GM04503 (cell line): ENCODE results near the gene CEP126.
"Not testable (repeated sequence)": the region's sequence is repeated elsewhere in the genome, so short reads cannot be mapped to it uniquely, and the experiment has no call there.

Experiments used
- DNase-seq: peaks from one replicate; pipeline ENCODE4 v3.0.0-alpha.2; 2012; ENCODE audit warnings: low read depth

The CEP126 gene

GRCh38 chr11:101929294-101929915, 14.6 kb downstream of the CEP126 start:
- DNase-seq: no peak

DNA sequence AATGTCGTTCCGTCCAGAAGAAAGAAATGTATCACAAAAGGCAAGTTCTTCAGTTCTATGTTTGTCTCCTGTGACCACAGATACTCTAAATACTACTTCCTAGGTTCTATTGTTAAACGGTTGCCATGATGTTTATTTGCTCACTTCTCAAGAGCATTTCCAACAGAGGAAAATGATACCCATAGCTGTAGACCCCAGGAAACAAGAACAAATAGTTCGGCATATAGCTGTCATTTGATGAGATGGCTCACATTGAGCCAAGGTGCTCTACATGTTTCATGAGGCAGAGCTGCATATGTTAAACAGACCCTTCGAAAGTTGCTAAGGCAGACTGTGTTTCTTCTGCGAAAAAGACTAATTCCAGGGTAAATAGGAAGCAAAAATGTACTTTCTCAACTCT, 16.9 kb downstream of the CEP126 start:
- DNase-seq: no peak

DNA sequence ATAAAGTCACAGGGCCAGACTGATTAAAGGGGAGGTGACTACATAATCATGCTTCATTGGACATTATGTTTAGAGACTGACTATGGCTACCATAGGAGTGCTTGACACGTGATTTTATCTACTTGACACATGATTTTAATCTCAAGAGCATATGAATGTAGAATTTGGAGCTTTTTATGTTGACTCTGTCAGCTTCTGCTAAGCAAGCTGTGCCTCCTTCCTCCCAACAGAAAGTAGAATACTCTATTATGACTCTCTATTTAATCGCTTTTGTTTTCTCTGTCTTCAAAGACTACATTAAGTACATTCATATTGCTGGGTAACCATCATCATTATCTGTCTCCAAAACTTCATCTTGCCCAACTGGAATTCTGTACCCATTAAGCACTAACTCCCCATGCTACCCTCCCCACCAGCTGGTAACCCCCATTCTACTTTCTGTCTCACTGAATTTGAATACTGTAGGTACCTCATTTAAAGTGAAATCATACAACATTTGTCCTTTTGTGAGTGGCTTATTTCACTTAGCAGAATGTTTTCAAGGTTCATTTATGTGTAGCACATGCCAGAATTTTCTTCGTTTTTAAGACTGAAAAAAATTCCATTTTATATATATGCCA, 26.2 kb downstream of the CEP126 start:
- no peak for DNase-seq

GRCh38 chr11:101944923-101945322, 30.1 kb downstream of the CEP126 start:
- no peak for DNase-seq

- DNase-seq: no peak
Measured at GRCh38 chr11:101945448-101945847, 30.6 kb downstream of the CEP126 start.

- DNase-seq: no peak
Measured at GRCh38 chr11:101949680-101950220, 34.9 kb downstream of the CEP126 start.

DNA sequence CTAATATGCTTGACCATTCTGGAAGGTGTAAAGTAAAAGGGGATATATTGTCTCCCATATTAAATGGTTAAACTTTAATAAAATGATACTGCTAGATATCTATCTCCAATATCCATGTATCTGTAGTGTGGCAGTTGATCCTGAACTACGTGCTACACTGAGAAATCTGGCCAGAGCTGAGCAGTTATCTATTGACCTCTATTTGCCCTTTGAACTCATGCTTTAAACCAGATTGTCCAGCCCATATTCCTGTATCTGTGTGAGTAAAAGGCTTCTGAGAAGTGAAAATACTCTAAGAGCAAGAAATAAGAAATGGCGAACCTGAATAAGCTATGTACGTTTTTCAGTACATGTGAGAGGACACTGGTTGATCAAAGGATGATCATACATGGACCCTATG, 40.5 kb downstream of the CEP126 start:
- no peak for DNase-seq

GRCh38 chr11:101955701-101956100, 40.9 kb downstream of the CEP126 start:
- no peak for DNase-seq

DNA sequence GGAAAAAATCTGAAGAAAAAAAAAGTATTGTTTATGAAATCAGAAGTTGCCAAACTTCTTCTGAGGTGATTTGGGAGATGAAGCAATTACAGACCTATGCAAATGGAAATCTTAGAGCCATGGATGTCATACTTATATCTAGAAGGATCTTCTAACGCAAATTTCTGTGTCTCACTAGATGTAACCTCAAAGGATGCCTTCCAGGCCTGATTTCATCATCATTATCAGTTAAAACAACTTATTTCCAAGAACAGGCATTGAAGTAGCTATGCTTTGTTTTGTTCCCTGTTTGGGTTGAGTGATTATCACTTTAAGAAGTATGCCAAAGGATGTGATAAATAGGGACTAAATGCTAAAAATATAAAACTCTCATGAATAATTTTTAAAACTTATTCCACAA, 45.4 kb downstream of the CEP126 start:
- DNase-seq: no peak

DNA sequence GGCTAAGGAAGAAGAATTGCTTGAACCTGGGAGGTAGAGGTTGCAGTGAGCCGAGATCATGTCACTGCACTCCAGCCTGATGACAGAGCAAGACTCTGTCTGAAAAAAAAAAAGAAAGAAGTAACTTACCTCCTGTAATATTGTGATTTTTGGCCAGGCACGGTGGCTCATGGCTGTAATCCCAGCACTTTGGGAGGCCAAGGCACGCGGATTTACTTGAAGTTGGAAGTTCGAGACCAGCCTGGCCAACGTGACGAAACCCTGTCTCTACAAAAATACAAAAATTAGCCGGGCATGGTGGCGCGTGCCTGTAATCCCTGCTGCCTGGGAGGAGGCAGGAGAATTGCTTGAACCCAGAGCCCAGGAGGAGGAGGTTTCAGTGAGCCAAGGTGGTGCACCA, 49.4 kb downstream of the CEP126 start:
- not testable (repeated sequence) for DNase-seq

GRCh38 chr11:101974255-101974654, 59.4 kb downstream of the CEP126 start:
- DNase-seq: no peak

GRCh38 chr11:101974771-101975170, 60.0 kb downstream of the CEP126 start:
- no peak for DNase-seq

- DNase-seq: no peak
Measured at GRCh38 chr11:101975734-101976133, 60.9 kb downstream of the CEP126 start.

GRCh38 chr11:101987370-101987769, 72.6 kb downstream of the CEP126 start:
- no peak for DNase-seq

GRCh38 chr11:101993172-101993571, 78.4 kb downstream of the CEP126 start:
- DNase-seq: no peak

GRCh38 chr11:101994052-101994469, 79.3 kb downstream of the CEP126 start:
- DNase-seq: not testable (repeated sequence)

DNA sequence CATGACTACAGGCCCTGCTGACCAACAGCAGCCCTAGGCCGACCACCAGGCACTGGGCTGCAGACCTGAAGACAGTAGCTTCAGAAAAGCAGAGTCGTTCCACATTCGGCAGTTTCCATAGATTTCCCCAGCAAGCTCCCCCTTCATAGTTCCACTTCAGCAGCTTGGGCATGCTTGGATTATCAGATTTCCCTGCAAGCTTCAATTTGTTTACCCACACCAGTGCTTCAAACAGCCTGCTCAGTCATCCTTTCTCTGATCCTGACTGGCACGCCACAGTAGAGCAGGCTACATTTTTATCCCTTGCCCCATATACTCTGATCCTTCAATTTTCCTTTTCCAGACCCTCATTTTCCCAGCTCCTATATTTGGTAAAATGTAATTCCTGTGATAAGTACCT, 81.3 kb downstream of the CEP126 start:
- no peak for DNase-seq

- DNase-seq: no peak
Measured at GRCh38 chr11:102001657-102002338, 87.0 kb downstream of the CEP126 start.

- DNase-seq: no peak
Measured at GRCh38 chr11:102004220-102004619, 89.4 kb downstream of the CEP126 start.

DNA sequence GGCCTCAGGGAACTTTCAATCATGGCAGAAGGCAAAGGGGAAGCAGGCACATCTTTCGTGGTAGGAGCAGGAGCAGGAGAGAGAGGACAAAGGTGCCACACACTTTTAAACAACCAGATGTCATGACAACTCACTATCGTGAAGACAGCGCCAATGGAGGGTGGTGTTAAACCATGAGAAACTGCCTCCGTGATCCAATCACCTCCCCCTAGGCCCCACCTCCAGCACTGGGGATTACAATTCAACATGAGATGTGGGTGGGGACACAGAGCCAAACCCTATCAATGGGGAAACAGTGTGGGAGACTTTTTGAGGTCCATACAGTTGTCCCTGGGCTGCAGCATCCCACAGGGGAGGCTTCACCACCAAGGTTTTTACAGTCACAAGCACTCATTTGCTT, 90.5 kb downstream of the CEP126 start:
- no peak for DNase-seq

DNA sequence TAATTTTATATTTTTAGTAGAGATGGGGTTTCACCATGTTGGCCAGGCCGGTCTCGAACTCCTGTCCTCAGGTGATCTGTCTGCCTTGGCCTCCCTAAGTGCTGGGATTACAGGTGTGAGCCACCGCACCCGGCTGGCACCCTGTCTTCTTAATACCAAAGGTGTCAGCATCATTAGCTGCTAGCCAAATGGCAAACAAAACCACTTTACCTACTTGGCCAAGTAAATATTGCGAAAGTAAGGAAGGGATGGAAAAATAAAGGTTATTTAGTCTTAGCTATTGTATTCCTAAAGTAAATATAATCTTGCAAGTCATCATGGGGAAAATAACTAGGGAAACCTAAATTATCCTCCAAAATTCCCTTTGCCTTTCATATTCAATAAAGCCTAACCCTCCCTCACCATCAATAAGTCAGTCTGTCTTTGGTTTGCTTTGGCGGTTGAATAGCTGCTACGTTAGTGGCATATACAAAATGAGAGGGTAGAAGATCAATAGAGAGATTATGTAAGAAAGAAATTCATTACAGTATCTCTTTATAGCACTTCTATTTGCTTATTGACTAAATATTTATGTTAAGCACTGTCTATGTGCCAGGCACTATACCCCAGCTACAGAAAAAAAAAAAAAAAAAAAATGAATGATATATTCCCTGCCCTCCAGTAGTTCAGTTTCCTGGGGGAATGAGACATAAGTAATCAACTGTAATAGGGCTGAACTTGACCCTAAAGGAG, 92.2 kb downstream of the CEP126 start:
- DNase-seq: no peak
